MCF 10A (cell line): ENCODE data around the gene RAMACL. TPM values are rescaled to one million over a fixed set of nuclear protein-coding genes. Genes with fewer than 3 reads are reported as not detected.

Experiments
- BruUV-seq: library from RNA; stranded (reverse); fragments of 400-500 nt; replicated peaks from 2 replicates; lab custom pipeline; 2021; lab: Mats Ljungman, UMichigan
- CTCF ChIA-PET: fragments of 300-600 bp; sonication (Branson Sonifier 250); formaldehyde crosslinking; extraction: SDS; loops from one replicate; lab custom pipeline; 2021; ENCODE audit warnings: antibody characterized with exemption, inconsistent platforms; lab: Yijun Ruan, JAX
- POLR2A ChIA-PET: fragments of 300-600, 350-650 bp; sonication (Branson Sonifier 250); formaldehyde crosslinking; extraction: SDS; loops from one replicate; lab custom pipeline; 2020; ENCODE audit warnings: antibody characterized with exemption, inconsistent platforms; lab: Yijun Ruan, JAX
- DNase-seq: peaks from one replicate; pipeline ENCODE4 v3.0.0-alpha.2; 2018; ENCODE audit not compliant: unreplicated experiment
- H3K27ac Mint-ChIP-seq: one replicate; pipeline ENCODE4 v1.8.0; 2022; ENCODE audit warnings: mild to moderate bottlenecking, low read depth, mixed read lengths; ENCODE audit not compliant: unreplicated experiment
- H3K27me3 Mint-ChIP-seq: one replicate; pipeline ENCODE4 v1.8.0; 2022; ENCODE audit warnings: mixed read lengths; ENCODE audit not compliant: insufficient read depth, unreplicated experiment
- H3K36me3 Mint-ChIP-seq: one replicate; pipeline ENCODE4 v1.8.0; 2022; ENCODE audit warnings: mild to moderate bottlenecking, moderate library complexity, mixed read lengths; ENCODE audit not compliant: insufficient read depth, unreplicated experiment
- H3K4me1 Mint-ChIP-seq: one replicate; pipeline ENCODE4 v1.8.0; 2022; ENCODE audit warnings: mixed read lengths; ENCODE audit not compliant: insufficient read depth, unreplicated experiment
- H3K4me3 Mint-ChIP-seq: one replicate; pipeline ENCODE4 v1.8.0; 2022; ENCODE audit warnings: mild to moderate bottlenecking, moderate library complexity, mixed read lengths; ENCODE audit not compliant: unreplicated experiment
- H3K9me3 Mint-ChIP-seq: one replicate; pipeline ENCODE4 v1.8.0; 2022; ENCODE audit warnings: mixed read lengths; ENCODE audit not compliant: unreplicated experiment
- CTCF ChIP-seq: fragments of 200-600 bp; IDR thresholded peaks from one replicate; pipeline ENCODE4 v1.8.0; 2022; ENCODE audit warnings: antibody characterized with exemption, mild to moderate bottlenecking; ENCODE audit not compliant: unreplicated experiment
- intact Hi-C: fragments of 100-400 bp; cut with micrococcal nuclease; formaldehyde crosslinking; loops from 2 replicates; pipeline ENCODE4 v1.14.1; 2022
- total RNA-seq: library from RNA; stranded (reverse); gene quantifications from 2 replicates; pipeline ENCODE4 v1.2.3, GENCODE V29; 2022

The RAMACL gene
- total RNA-seq, 1 experiment from 2014 or later, result 5.3 TPM

GRCh38 chr6:166552600-166552999 is 33.9 kb downstream of the RAMACL start:
- ChIA-PET CTCF (interaction anchor here (0.6 kb wide), 1 partner anchor 183 kb away, joined by 3 read pairs; no protein-coding TSS in a partner anchor), POLR2A (interaction anchor here (5.4 to 8.4 kb wide), 3 partner anchors 15 to 74 kb away, joined by 47 to 86 read pairs (median 63); partner anchors contain the start of gene RPS6KA2)
- no peaks in the 10 kb centered on the region for H3K9me3 Mint-ChIP-seq
- H3K36me3 Mint-ChIP-seq, result peaks cover 31% of the 10 kb centered on the region
- TF ChIP-seq CTCF, result no peak
- DNase-seq, result no peak
- H3K4me3 Mint-ChIP-seq, result no peak overlapping the region
- intact Hi-C loops, result no loop called here
- peaks cover 33% of the 10 kb centered on the region for H3K4me1 Mint-ChIP-seq
- no TSS peak for BruUV-seq
- no peak overlapping the region for H3K27ac Mint-ChIP-seq
- no peaks in the 10 kb centered on the region for H3K27me3 Mint-ChIP-seq

GRCh38 chr6:166551754-166552495 is 34.6 kb downstream of the RAMACL start:
- no peak for DNase-seq
- intact Hi-C loops, result no loop called here
- no TSS peak for BruUV-seq
- Mint-ChIP-seq H3K9me3 (no peaks in the 10 kb centered on the region), H3K4me1 (peaks cover 26% of the 10 kb centered on the region), H3K27me3 (no peaks in the 10 kb centered on the region), H3K27ac (no peak overlapping the region), H3K4me3 (no peak overlapping the region), H3K36me3 (peaks cover 38% of the 10 kb centered on the region)
- TF ChIP-seq CTCF, result no peak
- POLR2A ChIA-PET, result interaction anchor here (0.5 to 8.4 kb wide), 4 partner anchors 16 to 547 kb away, joined by 3 to 86 read pairs (median 26); no protein-coding TSS in a partner anchor
- CTCF ChIA-PET, result interaction anchor here (0.6 kb wide), 1 partner anchor 183 kb away, joined by 3 read pairs; no protein-coding TSS in a partner anchor

- H3K4me1 Mint-ChIP-seq, result peaks cover 19% of the 10 kb centered on the region
- intact Hi-C loops, result no loop called here
- H3K36me3 Mint-ChIP-seq, result peaks cover 70% of the 10 kb centered on the region
- CTCF ChIA-PET, result interaction anchor here (0.6 kb wide), 1 partner anchor 52 kb away, joined by 3 read pairs; no protein-coding TSS in a partner anchor
- H3K27me3 Mint-ChIP-seq, result no peaks in the 10 kb centered on the region
- POLR2A ChIA-PET, result interaction anchor here (0.6 kb wide), 1 partner anchor 1136 kb away, joined by 4 read pairs; no protein-coding TSS in a partner anchor
- no peak for DNase-seq
- BruUV-seq, result no TSS peak
- H3K27ac Mint-ChIP-seq, result no peak overlapping the region
- H3K4me3 Mint-ChIP-seq, result no peak overlapping the region
- TF ChIP-seq CTCF, result no peak
- H3K9me3 Mint-ChIP-seq, result no peaks in the 10 kb centered on the region
Observed at GRCh38 chr6:166546653-166547052, 39.8 kb downstream of the RAMACL start.
